OCI-LY3 (cell line): Measurements from ENCODE around the gene ZNF775.
A peak's percentile ranks its signal among the peaks of the same experiment; 100 is the strongest.

Source experiments
- H2AFZ ChIP-seq: fragments of 200-600, 300-600 bp; shearing (Covaris generic); 2 replicates; pipeline ENCODE4 v1.6.0; 2014; ENCODE audit warnings: antibody characterized with exemption, low read depth, low read length
- H3K27ac ChIP-seq: fragments of 200-600, 300-600 bp; sonication (generic); 2 replicates; pipeline ENCODE4 v1.5.1; 2014; ENCODE audit warnings: mild to moderate bottlenecking, low read length, moderate library complexity, mixed read lengths
- H3K27me3 ChIP-seq: fragments of 200-600, 300-600 bp; sonication (generic); 2 replicates; pipeline ENCODE4 v1.6.1; 2014; ENCODE audit warnings: low read depth, low read length, mixed read lengths
- H3K36me3 ChIP-seq: fragments of 200-600, 300-600 bp; sonication (generic); replicated peaks from 2 replicates; pipeline ENCODE3; 2014; ENCODE audit warnings: low read depth, low read length, mixed read lengths
- H3K4me1 ChIP-seq: fragments of 300-600, 200-600 bp; sonication (generic); 2 replicates; pipeline ENCODE4 v1.6.1; 2014; ENCODE audit warnings: low read length, mixed read lengths
- H3K4me2 ChIP-seq: fragments of 200-600, 300-600 bp; sonication (generic); 2 replicates; pipeline ENCODE4 v1.6.1; 2014; ENCODE audit warnings: low read length, mixed read lengths
- H3K4me3 ChIP-seq: fragments of 300-600, 200-600 bp; sonication (generic); 2 replicates; pipeline ENCODE4 v1.5.1; 2014; ENCODE audit warnings: antibody characterized with exemption, mild to moderate bottlenecking, low read length, moderate library complexity
- H3K79me2 ChIP-seq: fragments of 300-600, 200-600 bp; shearing (Covaris generic); 2 replicates; pipeline ENCODE4 v1.6.1; 2014; ENCODE audit warnings: mild to moderate bottlenecking, low read length, mixed read lengths
- H3K9ac ChIP-seq: fragments of 300-600, 200-600 bp; shearing (Covaris generic); 2 replicates; pipeline ENCODE4 v1.6.0; 2014; ENCODE audit warnings: mild to moderate bottlenecking, low read length, moderate library complexity
- H3K9me3 ChIP-seq: fragments of 200-600, 300-600 bp; shearing (Covaris generic); 2 replicates; pipeline ENCODE4 v1.6.1; 2014; ENCODE audit warnings: low read length, mixed read lengths; ENCODE audit not compliant: insufficient read depth
- H4K20me1 ChIP-seq: fragments of 200-600, 300-600 bp; sonication (generic); 2 replicates; pipeline ENCODE4 v1.6.1; 2016; ENCODE audit warnings: low read length, mixed read lengths; ENCODE audit not compliant: insufficient read depth
- EZH2phosphoT487 ChIP-seq: fragments of 200-600 bp; shearing (Covaris generic); IDR thresholded peaks from 2 replicates; pipeline ENCODE4 v1.6.1; 2018; ENCODE audit warnings: antibody characterized with exemption, mixed run types, low read depth
- TF ChIP-seq, protein P1 (sequence below): fragments of 200-600, 300-600 bp; sonication (generic); IDR thresholded peaks from 2 replicates; pipeline ENCODE4 v1.5.1; 2014; ENCODE audit warnings: antibody characterized with exemption, low read length, low read depth

Gene ZNF775

DNA sequence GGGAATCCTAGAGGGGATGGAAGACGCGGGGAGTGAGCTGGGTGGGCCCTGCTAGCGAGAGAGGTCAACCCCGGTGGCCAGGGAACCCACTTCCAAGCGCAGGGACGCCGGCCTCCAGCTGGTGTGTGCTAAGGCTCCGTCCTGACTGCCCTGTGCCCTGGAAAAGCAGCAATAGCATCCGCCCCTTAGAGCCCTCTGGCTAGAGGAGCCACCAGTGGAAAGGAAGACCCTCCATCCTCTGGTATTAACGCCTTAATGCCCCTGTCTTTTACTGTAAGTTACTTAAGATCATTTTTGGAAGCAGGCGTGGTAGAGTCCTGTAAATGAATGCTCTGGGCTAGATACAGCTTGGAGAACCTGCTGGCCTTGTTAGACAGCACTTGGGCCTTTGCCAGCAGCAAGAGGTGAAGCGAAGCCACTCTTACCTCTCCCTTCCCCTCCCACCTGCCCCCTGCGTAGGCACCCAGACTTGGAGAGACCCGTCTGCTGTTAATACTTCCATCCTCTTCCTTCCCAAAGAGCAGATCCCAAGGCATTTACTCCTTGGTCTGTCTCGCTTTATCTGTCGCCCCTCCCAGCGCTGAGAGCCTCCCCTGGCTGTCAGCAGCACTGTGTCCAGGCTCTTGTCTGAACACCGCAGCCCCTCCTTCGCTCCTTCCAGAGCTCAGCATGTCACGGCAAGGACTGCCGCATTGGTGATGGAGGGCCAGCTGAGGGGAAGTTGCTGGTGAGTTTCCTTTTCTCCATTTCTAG, 5.9 kb upstream of the ZNF775 start:
- no peak for TF ChIP-seq EZH2phosphoT487
- TF ChIP-seq, protein P1, sequence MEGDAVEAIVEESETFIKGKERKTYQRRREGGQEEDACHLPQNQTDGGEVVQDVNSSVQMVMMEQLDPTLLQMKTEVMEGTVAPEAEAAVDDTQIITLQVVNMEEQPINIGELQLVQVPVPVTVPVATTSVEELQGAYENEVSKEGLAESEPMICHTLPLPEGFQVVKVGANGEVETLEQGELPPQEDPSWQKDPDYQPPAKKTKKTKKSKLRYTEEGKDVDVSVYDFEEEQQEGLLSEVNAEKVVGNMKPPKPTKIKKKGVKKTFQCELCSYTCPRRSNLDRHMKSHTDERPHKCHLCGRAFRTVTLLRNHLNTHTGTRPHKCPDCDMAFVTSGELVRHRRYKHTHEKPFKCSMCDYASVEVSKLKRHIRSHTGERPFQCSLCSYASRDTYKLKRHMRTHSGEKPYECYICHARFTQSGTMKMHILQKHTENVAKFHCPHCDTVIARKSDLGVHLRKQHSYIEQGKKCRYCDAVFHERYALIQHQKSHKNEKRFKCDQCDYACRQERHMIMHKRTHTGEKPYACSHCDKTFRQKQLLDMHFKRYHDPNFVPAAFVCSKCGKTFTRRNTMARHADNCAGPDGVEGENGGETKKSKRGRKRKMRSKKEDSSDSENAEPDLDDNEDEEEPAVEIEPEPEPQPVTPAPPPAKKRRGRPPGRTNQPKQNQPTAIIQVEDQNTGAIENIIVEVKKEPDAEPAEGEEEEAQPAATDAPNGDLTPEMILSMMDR = no peak
- Histone ChIP-seq H3K4me2 (peak overlapping the region; percentile 20), H3K36me3 (peaks cover 55% of the 10 kb centered on the region), H2AFZ (no peak overlapping the region), H3K4me1 (peaks cover 60% of the 10 kb centered on the region), H3K9me3 (no peaks in the 10 kb centered on the region), H3K9ac (no peak overlapping the region), H4K20me1 (peaks cover 50% of the 10 kb centered on the region), H3K27ac (peak overlapping the region; percentile 33), H3K4me3 (no peak overlapping the region), H3K79me2 (peaks cover 89% of the 10 kb centered on the region), H3K27me3 (no peaks in the 10 kb centered on the region)

DNA sequence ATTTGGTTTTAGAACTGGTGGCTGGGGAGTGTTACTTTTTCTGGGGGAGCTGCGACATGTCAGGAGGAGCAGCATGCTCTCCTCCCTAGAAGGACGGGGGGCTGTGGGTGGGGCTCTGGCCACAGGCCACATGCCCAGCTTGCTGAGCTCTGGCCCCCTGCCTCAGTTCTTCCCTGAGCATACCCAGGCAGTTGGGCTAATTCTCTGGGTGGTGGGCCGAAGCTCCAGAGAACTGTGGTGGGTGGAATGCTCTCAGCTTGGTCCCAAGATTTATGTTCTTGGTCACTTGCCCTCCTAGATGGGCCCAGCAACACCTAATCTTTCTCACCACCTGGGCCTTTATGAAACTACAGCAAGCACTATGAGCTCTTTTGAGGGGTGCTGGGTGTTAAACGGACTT, 5.1 kb upstream of the ZNF775 start:
- no peaks in the 10 kb centered on the region for H3K27me3 ChIP-seq
- peaks cover 55% of the 10 kb centered on the region for H3K36me3 ChIP-seq
- no peak overlapping the region for H3K4me3 ChIP-seq
- TF ChIP-seq, protein P1 = no peak
- TF ChIP-seq EZH2phosphoT487 = no peak
- H2AFZ ChIP-seq = no peak overlapping the region
- H3K4me1 ChIP-seq = peaks cover 63% of the 10 kb centered on the region
- H3K4me2 ChIP-seq = peak overlapping the region; percentile 20; the same call in 1 of the 2 replicates
- no peak overlapping the region for H3K9ac ChIP-seq
- peak overlapping the region; percentile 33 for H3K27ac ChIP-seq
- peaks cover 50% of the 10 kb centered on the region for H4K20me1 ChIP-seq
- peaks cover 84% of the 10 kb centered on the region for H3K79me2 ChIP-seq
- no peaks in the 10 kb centered on the region for H3K9me3 ChIP-seq

DNA sequence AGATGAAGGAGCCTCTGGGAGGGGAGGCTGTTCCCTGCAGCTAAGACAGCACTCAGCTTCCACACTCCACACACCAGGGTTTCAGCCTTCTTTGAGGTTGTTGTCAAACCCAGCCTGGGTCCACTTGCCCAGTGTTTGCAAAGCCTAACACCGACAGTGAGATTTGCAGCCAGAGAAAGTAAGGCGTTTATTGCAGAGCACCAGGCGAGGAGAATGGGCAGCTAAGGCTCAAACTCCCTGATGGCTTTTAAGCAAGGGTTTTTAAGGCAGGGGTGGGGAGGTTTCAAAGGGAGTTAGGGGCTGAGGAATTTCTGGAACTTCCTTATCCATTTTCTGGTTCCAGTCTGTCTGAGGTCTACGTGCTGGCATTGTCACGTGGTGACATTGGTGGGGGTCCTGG, 4.7 kb upstream of the ZNF775 start:
- Histone ChIP-seq H3K9ac (no peak overlapping the region), H3K4me3 (no peak overlapping the region), H3K36me3 (peaks cover 52% of the 10 kb centered on the region), H3K79me2 (peaks cover 81% of the 10 kb centered on the region), H3K9me3 (no peaks in the 10 kb centered on the region), H3K27me3 (no peaks in the 10 kb centered on the region), H2AFZ (no peak overlapping the region), H4K20me1 (peaks cover 50% of the 10 kb centered on the region), H3K4me1 (peaks cover 63% of the 10 kb centered on the region), H3K27ac (peak overlapping the region; percentile 33), H3K4me2 (no peak overlapping the region)
- no peak for TF ChIP-seq EZH2phosphoT487
- TF ChIP-seq, protein P1 = no peak

DNA sequence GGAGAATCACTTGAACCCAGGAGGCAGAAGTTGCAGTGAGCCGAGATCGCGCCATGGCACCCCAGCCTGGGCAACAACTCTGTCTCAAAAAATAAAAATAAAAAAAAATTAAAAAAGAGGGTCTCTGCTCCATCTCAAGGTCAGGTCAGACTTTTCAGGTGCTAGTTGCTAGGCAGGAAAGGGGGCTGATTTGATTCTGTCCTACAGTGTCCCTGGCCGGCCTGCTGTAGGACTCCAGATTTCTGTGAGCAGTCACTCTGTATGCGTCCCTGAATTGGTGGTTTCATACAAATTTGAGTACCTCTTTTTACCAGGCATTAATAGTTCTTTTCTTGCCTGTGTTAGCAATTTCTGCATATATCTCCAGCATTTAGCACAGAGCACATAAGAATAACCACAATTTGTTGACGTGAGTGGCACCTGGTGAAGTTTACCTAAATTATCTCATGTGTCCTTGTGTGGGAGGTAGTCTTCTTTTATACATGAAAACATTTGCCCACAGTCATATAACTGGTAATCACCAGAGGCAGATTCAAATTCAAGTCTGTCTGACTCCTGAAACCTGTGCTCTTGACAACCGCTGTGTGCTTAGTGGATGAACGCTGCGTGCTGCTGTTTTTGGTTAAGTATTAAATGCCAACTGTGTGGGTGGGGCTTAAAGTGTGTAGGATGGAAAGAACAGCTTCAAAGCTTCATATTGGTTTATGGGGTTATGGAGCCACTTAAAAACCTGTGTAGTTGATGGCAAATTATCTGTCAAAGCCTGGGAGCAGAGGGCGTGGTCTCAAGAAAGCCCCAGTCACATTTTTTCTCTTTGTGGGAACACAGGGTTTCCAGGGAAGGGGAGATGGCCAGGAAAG, 3.2 kb upstream of the ZNF775 start:
- Histone ChIP-seq H3K36me3 (peaks cover 38% of the 10 kb centered on the region), H3K9ac (peak overlapping the region; percentile 97), H3K4me2 (peak overlapping the region; percentile 88), H2AFZ (no peak overlapping the region), H3K9me3 (no peaks in the 10 kb centered on the region), H3K27ac (peak overlapping the region; percentile 93), H3K79me2 (peaks cover 81% of the 10 kb centered on the region), H3K4me3 (peak overlapping the region; percentile 12), H4K20me1 (peaks cover 36% of the 10 kb centered on the region), H3K4me1 (peaks cover 65% of the 10 kb centered on the region), H3K27me3 (no peaks in the 10 kb centered on the region)
- TF ChIP-seq EZH2phosphoT487 = no peak
- TF ChIP-seq, protein P1 = no peak
